ENCODE results near the gene ESYT3.
A peak's percentile ranks its signal among the peaks of the same experiment; 100 is the strongest.
"Not testable (repeated sequence)": the region's sequence is repeated elsewhere in the genome, so short reads cannot be mapped to it uniquely, and the experiment has no call there.

Gene ESYT3

DNA sequence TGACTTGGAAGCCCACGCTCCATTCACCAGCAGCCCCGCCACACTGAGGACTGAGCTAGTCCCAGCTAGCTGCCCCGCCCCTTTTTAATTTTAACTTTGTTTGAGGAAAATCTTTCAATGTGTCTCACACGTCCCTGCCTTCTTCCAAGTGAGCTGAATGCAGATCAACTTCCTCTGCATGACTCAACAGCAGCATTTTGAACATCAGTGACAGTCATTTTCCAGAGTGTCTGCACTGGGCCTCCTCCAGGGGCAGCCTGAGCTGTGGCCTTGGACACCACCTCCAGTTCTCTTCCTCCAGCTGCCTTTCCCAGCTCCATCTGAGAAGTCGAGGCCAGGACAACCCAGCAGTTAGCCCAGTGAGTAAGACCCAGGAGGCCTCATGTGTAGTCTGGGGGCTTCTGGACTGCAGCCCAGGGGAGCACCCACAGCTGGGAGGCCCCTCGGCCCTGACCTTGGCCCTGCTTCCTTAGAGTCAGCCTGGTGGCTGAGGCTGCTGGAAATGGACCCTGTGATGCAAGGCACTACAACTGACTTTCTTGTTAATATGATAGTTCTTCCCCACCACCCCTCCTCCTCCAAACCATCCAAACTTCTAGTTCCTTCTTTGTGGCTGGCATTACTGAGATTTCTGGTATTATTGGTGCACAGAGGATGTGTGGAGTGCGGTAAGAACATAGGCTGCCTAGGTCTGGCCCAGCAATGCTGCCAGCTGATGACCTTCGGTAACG, 21.4 kb upstream of the ESYT3 start:
- DNase-seq, result no peak

GRCh38 chr3:138416236-138416635, 18.2 kb upstream of the ESYT3 start:
- DNase-seq, result not testable (repeated sequence)

DNA sequence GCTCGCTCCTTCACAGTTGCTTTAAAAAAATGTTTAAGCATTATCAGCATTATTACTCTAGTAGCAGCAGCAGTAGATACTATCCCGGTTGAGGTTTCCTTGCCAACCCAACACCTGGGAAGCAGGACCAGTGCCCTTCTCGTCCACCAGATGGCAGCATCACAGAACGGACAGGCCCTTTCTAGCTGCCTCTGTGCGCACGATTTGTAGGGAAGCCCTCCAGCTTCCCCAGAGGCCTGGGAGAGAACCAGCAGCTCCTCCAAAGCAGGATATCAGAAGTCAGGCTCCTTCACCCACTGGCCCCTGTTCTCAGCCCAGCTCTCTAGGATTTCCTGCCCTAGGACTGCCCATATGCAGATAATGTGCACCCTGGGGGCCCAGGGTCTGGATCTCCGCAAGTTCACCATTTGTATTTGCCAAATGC, 16.8 kb upstream of the ESYT3 start:
- peak; percentile 40 to 52 for DNase-seq

- DNase-seq, result no peak
These were observed 15.7 kb upstream of the ESYT3 start for GRCh38 chr3:138418601-138419206.

GRCh38 chr3:138423316-138423715, 11.1 kb upstream of the ESYT3 start:
- DNase-seq, result no peak

- DNase-seq, result no peak
These were observed 10.1 kb upstream of the ESYT3 start for GRCh38 chr3:138424323-138424722.

DNA sequence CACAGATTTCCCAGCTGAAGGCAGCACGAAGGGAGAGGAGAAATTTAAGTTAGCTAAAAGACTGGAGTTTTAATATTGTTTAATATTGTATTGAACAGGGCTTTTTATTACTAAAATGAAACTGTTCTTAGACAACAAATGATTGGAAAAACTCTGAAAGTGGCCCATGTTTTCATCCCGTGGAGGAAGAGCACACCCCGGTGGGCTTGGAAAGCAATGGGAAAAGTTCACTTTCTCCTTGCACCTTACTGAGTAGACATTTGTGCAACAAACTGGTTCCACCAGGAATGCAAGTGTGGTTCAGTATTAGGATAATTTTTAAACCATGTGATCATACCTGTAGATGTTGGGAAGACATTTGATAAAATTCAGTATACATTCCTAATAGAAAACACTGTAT, 8.2 kb upstream of the ESYT3 start:
- no peak for DNase-seq

- DNase-seq, result not testable (repeated sequence)
These were observed 7.7 kb upstream of the ESYT3 start for GRCh38 chr3:138426754-138427153.

DNA sequence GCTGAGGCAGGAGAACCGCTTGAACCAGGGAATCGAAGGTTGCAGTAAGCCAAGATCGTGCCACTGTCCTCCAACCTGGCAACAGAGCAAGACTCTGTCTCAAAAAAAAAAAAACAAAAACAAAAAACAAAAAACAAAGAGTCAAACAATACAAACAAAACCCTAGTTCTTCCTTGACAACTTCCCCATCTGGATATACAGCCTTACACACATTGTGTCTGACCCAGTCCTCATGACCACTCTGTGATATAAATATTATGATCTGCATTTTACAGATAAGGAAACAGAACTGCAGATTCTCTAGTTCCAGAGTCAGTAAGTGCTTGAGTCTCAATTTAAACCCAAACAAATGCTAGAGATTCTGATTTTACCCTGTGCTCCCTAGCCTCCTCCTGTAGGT, 4.8 kb upstream of the ESYT3 start:
- DNase-seq, result no peak

GRCh38 chr3:138432576-138433240, 1.7 kb upstream of the ESYT3 start:
- DNase-seq, result no peak

- DNase-seq, result no peak
These were observed 532 bp upstream of the ESYT3 start for GRCh38 chr3:138433892-138434275.

DNA sequence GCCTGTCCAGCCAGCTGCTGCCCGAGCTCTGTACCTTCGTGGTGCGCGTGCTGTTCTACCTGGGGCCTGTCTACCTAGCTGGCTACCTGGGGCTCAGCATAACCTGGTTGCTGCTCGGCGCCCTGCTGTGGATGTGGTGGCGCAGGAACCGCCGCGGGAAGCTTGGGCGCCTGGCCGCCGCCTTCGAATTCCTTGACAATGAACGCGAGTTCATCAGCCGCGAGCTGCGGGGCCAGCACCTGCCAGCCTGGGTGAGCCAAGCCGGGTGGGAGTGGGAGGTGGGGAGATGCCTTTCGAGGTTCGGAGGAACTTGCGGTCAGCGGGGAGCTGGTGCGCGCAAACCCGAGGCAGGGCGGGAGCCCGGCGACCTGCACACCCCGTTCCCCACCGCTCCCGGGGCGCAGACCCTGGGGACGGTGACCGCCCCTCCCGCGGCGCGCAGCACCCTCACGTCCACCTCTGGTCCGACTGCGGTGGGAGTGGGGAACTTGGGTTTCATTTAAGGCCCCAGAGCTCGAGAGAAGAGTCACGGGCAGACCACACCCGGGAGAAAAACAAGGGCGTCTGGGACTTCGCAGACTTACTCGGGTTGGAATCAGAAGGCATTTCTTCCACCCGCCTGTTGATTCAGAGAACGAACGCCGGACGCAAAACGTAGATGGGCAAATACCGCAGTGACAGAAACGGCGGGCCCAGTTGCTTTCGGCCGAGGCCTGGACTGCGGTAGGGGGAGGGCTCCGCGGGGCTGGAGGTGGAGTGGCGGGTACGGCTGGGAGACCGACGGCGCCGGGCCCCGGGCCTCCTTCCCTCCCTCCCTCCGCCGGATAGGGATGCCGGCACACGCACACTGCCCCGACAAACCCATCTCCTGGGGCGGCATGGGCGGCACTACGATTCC, 708 bp downstream of the ESYT3 start:
- no peak for DNase-seq

- DNase-seq, result no peak
These were observed 1.4 kb downstream of the ESYT3 start for GRCh38 chr3:138435840-138436239.

DNA sequence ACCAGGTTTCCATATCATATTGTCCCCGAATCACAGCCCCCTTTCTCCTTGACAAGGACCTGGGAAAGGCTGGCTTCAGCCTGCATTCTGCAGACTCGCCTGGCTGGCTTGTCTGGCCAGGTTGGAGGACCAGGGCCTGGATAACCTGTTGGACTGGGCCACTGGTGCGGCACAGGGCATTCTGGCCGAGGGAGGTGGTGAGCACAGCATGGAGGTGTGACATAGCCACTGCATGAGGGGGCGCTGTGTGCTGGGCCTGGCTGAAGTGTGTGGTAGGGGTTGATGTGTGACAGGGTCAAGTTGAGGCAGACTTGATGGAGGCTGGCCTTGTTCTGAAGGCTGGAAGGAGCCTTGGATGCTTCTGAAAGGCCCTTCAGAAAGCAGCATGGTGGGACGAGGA, 2.9 kb downstream of the ESYT3 start:
- DNase-seq, result no peak

DNA sequence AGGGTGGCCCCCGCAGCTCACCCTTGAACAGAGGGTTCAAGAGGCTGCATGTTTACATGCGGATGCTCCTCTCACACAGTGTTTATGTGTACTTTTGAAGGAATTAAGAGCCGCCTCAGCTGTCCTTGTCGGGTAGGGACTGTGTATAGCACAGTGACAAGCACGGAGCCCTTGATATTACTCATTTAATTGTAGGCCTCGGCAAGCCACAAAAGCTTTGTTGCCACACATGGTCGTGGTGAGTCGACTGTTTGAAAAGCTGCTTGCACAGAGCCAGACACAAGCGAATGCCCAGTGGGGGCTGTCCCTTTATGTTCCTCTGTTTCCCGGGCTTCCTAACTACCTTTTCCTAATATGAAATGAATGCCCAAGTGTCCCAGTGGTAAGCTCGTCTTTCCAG, 4.5 kb downstream of the ESYT3 start:
- DNase-seq, result no peak

- DNase-seq, result no peak
These were observed 5.2 kb downstream of the ESYT3 start for GRCh38 chr3:138439646-138440045.

GRCh38 chr3:138440121-138440521, 5.7 kb downstream of the ESYT3 start:
- DNase-seq, result no peak

GRCh38 chr3:138440596-138440995, 6.2 kb downstream of the ESYT3 start:
- no peak for DNase-seq

GRCh38 chr3:138441256-138441655, 6.8 kb downstream of the ESYT3 start:
- no peak for DNase-seq

GRCh38 chr3:138441742-138442141, 7.3 kb downstream of the ESYT3 start:
- DNase-seq, result no peak

DNA sequence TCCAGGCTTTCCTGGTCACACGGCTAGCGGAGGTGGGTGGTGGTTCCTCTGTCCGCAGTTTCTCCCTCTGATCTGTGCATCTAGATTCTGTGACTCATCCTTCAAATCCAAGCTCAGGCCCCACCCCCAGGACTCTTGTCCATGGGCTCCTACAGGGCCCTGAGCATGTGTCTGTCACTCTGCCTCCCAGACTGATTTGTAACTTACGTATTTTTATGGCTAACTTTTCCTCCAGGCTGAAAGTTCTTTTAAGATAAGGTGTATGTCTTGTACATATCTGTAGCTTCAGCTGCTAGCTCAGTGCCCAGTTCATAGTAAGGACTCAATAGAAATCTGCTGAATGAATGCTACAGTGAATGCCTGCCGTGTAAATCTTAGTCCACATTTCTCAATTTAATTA, 8.0 kb downstream of the ESYT3 start:
- no peak for DNase-seq

DNA sequence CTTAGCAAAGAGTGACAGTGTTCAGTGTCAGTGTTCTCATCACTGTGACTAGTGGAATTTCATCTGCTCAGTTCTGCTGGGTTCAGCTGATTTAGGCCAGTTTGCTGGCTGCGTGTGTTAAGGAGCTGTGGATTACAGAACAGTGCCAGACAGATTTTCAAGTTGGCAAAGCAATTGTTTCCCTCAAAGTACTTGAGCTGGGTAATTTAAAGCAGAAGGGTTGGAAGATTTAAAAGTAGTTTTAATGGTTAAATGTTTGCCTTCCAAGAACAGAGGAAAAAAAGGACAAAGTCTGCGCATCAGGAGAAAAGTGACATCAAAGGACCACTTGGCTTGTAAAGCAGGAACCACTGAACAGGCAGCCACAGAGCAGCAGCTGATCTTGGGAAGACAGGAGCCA, 8.7 kb downstream of the ESYT3 start:
- no peak for DNase-seq

Data from stimulated activated CD4-positive, alpha-beta T cell treated with anti-CD3 and anti-CD28 coated beads, Interleukin-4, amount 100 ng/mL, for 4 hours (primary cell).